ENCODE results near the gene CACNG1.

Gene CACNG1

DNA sequence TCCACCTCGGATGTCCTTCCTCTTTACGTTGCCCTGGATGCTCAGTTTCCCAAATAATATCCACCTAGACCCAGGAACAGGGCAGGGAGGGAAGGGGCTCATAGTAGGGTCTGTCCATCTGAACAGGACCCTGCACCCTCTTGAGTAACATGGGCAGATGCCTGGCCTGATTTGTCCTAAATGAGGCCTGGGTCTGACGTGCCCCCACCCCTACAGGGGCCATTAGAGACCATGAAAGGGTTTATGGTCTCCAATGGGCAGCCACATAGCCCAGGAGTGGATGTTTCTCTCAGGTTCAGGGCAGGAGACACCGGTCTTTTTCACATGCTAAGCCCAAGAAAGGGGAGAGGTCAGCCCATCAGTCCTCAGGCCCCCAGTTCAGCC, 6.8 kb downstream of the CACNG1 start:
- Histone ChIP-seq H3K36me3 (ENCODE audit: control insufficient read depth, insufficient read depth, low read length) (no peaks in the 10 kb centered on the region), H3K9me3 (ENCODE audit: control insufficient read depth, low read length) (peaks cover 4% of the 10 kb centered on the region), H3K27me3 (ENCODE audit: control insufficient read depth, insufficient read depth, low read length, poor library complexity, severe bottlenecking) (no peaks in the 10 kb centered on the region), H3K4me3 (ENCODE audit: insufficient read depth, low read depth, low read length) (no peak overlapping the region), H3K27ac (ENCODE audit: insufficient read depth, low read depth, low read length, poor library complexity, severe bottlenecking) (no peak overlapping the region), H3K4me1 (ENCODE audit: control insufficient read depth, insufficient read depth, low read length) (no peaks in the 10 kb centered on the region)
- WGBS, 2 experiments: 80 to 90% methylated on average over 4 of the region's 4 CpGs

DNA sequence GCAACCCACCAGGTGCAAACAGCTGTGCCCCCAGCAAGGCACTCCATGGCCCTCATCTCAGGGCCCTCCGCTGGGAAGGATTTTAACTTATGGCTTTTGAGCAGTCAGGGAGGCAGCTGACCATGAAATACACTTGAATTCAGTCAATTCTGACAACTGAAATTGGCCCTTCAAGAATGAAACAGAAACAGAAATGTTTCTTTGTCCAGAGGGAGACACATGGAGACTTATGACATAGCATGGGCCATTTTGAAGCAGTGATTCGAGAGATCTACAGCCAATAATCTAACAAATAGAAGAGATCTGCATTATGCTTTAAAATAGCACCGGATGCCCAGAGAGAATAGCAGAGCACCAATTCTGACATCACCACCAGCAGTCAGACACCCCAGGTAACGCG, 7.5 kb downstream of the CACNG1 start:
- peaks cover 4% of the 10 kb centered on the region for H3K9me3 ChIP-seq (ENCODE audit: control insufficient read depth, low read length)
- no peaks in the 10 kb centered on the region for H3K4me1 ChIP-seq (ENCODE audit: control insufficient read depth, insufficient read depth, low read length)
- no peaks in the 10 kb centered on the region for H3K36me3 ChIP-seq (ENCODE audit: control insufficient read depth, insufficient read depth, low read length)
- WGBS, 2 experiments: 84 to 94% methylated on average over 5 of the region's 5 CpGs
- H3K27me3 ChIP-seq (ENCODE audit: control insufficient read depth, insufficient read depth, low read length, poor library complexity, severe bottlenecking): no peaks in the 10 kb centered on the region
- H3K27ac ChIP-seq (ENCODE audit: insufficient read depth, low read depth, low read length, poor library complexity, severe bottlenecking): no peak overlapping the region
- H3K4me3 ChIP-seq (ENCODE audit: insufficient read depth, low read depth, low read length): no peak overlapping the region

DNA sequence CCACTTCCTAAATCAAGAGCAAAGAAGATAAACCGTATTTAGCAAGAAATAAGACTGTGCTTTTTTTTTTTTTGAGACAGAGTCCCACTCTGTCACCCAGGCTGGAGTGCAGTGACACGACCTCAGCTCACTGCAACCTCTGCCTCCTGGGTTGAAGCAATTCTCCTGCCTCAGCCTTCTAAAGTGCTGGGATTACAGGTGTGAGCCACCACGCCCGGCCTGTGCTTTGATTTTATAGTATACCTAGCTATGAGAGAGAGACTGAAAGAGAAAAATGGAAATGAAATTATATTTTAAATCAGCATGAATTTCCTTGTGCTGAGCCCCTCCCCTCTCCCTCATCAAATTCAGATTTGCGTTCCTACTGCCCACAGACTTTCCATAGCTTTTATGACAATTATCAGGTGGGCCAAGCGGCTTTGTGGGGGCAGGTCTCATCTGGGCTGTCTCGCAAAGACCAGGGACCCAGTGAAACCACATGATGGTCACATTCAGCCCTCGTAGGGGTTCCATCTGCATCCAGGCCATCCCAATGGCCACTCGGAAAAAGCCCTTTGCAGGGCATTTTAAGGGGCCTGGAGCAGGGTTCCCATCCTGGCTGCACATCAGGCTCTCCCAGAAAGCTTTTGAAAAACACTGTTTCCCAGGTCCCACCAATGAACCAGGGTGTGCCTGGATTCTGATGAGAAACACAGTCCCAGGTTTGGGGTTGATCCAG, 8.5 kb downstream of the CACNG1 start:
- H3K4me1 ChIP-seq (ENCODE audit: control insufficient read depth, insufficient read depth, low read length): no peaks in the 10 kb centered on the region
- H3K9me3 ChIP-seq (ENCODE audit: control insufficient read depth, low read length): peaks cover 4% of the 10 kb centered on the region
- H3K36me3 ChIP-seq (ENCODE audit: control insufficient read depth, insufficient read depth, low read length): no peaks in the 10 kb centered on the region
- no peak overlapping the region for H3K4me3 ChIP-seq (ENCODE audit: insufficient read depth, low read depth, low read length)
- H3K27ac ChIP-seq (ENCODE audit: insufficient read depth, low read depth, low read length, poor library complexity, severe bottlenecking): no peak overlapping the region
- no peaks in the 10 kb centered on the region for H3K27me3 ChIP-seq (ENCODE audit: control insufficient read depth, insufficient read depth, low read length, poor library complexity, severe bottlenecking)
- WGBS, 2 experiments: 89 to 92% methylated on average over 9 of the region's 9 CpGs

DNA sequence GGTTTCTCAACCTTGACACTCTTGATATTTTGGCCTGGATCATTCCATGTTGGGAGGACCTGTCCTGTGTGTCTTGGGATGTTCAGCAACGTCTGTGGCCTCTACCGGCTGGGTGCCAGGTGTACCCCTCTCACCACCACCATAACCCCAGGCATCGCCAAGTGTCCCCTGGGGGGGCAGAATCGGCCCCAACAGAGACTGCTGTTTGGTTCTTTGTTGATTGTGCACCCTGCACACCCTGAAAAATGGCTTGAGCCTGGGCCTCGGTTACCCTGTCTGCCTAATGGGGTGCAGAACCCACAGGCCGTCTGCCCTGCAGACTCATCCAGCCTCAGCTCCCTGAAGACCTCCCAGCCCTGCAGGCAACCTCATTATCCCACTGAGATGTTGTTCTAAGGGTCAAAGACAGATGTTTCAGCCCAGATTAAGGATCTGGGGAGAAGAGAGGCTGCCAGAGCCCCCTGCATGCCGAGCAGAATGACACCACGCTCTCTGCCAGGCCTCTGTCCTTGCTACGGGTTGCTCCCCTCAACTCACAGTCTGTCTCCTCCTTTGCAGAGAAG, 9.2 kb downstream of the CACNG1 start:
- no peaks in the 10 kb centered on the region for H3K4me1 ChIP-seq (ENCODE audit: control insufficient read depth, insufficient read depth, low read length)
- H3K27ac ChIP-seq (ENCODE audit: insufficient read depth, low read depth, low read length, poor library complexity, severe bottlenecking): no peak overlapping the region
- H3K9me3 ChIP-seq (ENCODE audit: control insufficient read depth, low read length): peaks cover 4% of the 10 kb centered on the region
- no peak overlapping the region for H3K4me3 ChIP-seq (ENCODE audit: insufficient read depth, low read depth, low read length)
- 82 to 92% methylated on average over 9 of the region's 9 CpGs for WGBS, 2 experiments
- H3K36me3 ChIP-seq (ENCODE audit: control insufficient read depth, insufficient read depth, low read length): no peaks in the 10 kb centered on the region
- H3K27me3 ChIP-seq (ENCODE audit: control insufficient read depth, insufficient read depth, low read length, poor library complexity, severe bottlenecking): no peaks in the 10 kb centered on the region

DNA sequence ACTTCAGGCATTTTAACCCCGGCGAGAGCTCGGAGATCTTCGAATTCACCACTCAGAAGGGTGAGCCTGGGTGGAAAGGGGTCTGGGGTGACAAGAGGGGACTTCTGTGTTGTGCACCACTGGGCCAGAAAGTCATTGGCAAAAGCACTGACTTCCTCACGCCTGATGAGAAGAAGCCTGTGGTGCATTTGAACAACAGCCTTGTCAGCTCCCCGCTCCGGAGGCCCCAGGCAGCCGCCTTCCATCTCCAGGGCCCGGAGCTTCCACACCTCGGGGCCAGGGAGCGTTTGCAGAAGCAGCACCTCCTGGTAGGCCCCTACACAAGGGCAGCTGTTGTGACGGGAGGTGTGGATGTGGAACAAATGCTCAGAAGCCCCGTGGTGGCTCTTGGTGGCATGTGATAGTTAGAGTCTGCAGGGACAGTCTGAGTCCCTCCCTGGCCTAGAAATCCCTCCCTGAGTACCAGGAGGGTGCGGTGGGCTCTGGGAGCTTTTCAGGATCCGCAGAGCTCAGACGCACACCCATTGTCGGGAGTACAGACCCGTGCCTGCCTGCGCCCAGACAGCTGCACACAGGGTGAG, 9.7 kb downstream of the CACNG1 start:
- Histone ChIP-seq H3K4me3 (ENCODE audit: insufficient read depth, low read depth, low read length) (no peak overlapping the region), H3K4me1 (ENCODE audit: control insufficient read depth, insufficient read depth, low read length) (no peaks in the 10 kb centered on the region), H3K27ac (ENCODE audit: insufficient read depth, low read depth, low read length, poor library complexity, severe bottlenecking) (no peak overlapping the region), H3K27me3 (ENCODE audit: control insufficient read depth, insufficient read depth, low read length, poor library complexity, severe bottlenecking) (no peaks in the 10 kb centered on the region), H3K36me3 (ENCODE audit: control insufficient read depth, insufficient read depth, low read length) (no peaks in the 10 kb centered on the region), H3K9me3 (ENCODE audit: control insufficient read depth, low read length) (no peaks in the 10 kb centered on the region)
- WGBS, 2 experiments: 88 to 93% methylated on average over 19 of the region's 19 CpGs

DNA sequence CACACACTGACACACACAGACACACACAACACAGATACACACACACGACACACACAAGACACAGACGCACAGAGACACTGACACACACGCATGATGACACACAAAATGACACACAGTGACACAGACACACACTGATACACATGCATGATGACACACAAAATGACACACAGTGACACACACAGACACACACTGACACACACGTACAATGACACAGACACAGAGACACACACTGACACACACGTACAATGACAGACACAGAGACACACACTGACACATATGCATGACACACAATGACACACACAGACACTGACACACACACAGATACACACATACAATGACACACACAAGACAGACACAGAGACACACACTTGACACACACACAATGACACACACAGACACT, 10.3 kb downstream of the CACNG1 start:
- Histone ChIP-seq H3K4me1 (ENCODE audit: control insufficient read depth, insufficient read depth, low read length) (no peaks in the 10 kb centered on the region), H3K36me3 (ENCODE audit: control insufficient read depth, insufficient read depth, low read length) (no peaks in the 10 kb centered on the region), H3K27ac (ENCODE audit: insufficient read depth, low read depth, low read length, poor library complexity, severe bottlenecking) (no peak overlapping the region), H3K27me3 (ENCODE audit: control insufficient read depth, insufficient read depth, low read length, poor library complexity, severe bottlenecking) (no peaks in the 10 kb centered on the region), H3K4me3 (ENCODE audit: insufficient read depth, low read depth, low read length) (no peak overlapping the region), H3K9me3 (ENCODE audit: control insufficient read depth, low read length) (no peaks in the 10 kb centered on the region)
- 70 to 73% methylated on average over 5 of the region's 5 CpGs for whole genome bisulfite sequencing, 2 experiments

DNA sequence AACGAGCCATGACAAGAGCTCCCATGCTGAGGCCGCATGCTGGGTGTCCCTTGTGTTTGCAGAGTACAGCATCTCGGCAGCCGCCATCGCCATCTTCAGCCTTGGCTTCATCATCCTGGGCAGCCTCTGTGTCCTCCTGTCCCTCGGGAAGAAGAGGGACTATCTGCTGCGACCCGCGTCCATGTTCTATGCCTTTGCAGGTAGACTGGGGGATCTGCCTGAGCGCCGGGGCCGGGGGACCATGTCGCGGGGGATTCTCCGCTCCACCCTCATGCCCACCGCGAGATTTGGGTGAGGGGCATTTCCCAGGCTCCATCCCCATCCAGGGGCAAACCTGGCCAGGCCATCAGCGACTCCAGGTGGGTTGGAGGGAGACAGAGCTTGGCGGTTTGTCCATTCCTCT, 10.7 kb downstream of the CACNG1 start:
- no peaks in the 10 kb centered on the region for H3K9me3 ChIP-seq (ENCODE audit: control insufficient read depth, low read length)
- H3K27me3 ChIP-seq (ENCODE audit: control insufficient read depth, insufficient read depth, low read length, poor library complexity, severe bottlenecking): no peaks in the 10 kb centered on the region
- H3K4me3 ChIP-seq (ENCODE audit: insufficient read depth, low read depth, low read length): no peak overlapping the region
- H3K4me1 ChIP-seq (ENCODE audit: control insufficient read depth, insufficient read depth, low read length): no peaks in the 10 kb centered on the region
- no peak overlapping the region for H3K27ac ChIP-seq (ENCODE audit: insufficient read depth, low read depth, low read length, poor library complexity, severe bottlenecking)
- H3K36me3 ChIP-seq (ENCODE audit: control insufficient read depth, insufficient read depth, low read length): no peaks in the 10 kb centered on the region
- 94 to 96% methylated on average over 19 of the region's 19 CpGs for WGBS, 2 experiments

DNA sequence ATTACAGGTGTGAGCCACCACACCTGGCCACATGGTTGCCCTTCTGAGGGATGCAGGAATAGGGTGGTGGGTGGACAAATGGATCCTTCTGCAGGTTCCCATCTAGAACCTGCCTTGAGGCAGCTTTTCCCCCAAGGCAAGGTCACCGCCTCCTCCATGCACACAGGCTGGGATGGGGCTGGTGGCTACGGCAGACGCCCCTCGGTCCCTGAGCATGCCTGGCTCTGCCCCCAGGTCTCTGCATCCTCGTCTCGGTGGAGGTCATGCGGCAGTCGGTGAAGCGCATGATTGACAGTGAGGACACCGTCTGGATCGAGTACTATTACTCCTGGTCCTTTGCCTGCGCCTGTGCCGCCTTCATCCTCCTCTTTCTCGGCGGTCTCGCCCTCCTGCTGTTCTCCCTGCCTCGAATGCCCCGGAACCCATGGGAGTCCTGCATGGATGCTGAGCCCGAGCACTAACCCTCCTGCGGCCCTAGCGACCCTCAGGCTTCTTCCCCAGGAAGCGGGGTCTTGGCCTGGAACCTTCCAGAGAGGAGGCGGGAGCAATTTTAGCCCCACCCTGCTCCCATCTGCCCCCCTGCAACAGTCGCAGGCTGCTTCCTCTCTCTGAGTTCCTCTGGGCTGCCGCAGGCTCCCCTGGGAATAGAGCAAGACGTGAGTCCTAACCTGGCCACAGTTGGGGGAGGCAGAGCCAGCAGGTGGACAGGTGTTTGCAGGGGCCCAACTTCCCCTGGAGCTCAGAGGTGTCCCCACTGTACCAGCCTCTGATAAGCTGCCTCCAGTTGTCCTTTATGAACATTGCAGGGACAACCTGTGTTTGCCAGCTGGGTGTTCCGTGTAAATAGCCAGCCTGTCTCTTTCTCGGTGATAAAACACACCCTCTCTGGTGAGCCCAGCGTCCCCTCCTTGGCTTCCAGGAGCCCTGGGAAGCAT, 11.7 kb downstream of the CACNG1 start:
- Histone ChIP-seq H3K4me1 (ENCODE audit: control insufficient read depth, insufficient read depth, low read length) (no peaks in the 10 kb centered on the region), H3K9me3 (ENCODE audit: control insufficient read depth, low read length) (no peaks in the 10 kb centered on the region), H3K4me3 (ENCODE audit: insufficient read depth, low read depth, low read length) (no peak overlapping the region), H3K36me3 (ENCODE audit: control insufficient read depth, insufficient read depth, low read length) (no peaks in the 10 kb centered on the region), H3K27ac (ENCODE audit: insufficient read depth, low read depth, low read length, poor library complexity, severe bottlenecking) (no peak overlapping the region), H3K27me3 (ENCODE audit: control insufficient read depth, insufficient read depth, low read length, poor library complexity, severe bottlenecking) (no peaks in the 10 kb centered on the region)
- 91 to 92% methylated on average over 29 of the region's 29 CpGs for WGBS, 2 experiments

DNA sequence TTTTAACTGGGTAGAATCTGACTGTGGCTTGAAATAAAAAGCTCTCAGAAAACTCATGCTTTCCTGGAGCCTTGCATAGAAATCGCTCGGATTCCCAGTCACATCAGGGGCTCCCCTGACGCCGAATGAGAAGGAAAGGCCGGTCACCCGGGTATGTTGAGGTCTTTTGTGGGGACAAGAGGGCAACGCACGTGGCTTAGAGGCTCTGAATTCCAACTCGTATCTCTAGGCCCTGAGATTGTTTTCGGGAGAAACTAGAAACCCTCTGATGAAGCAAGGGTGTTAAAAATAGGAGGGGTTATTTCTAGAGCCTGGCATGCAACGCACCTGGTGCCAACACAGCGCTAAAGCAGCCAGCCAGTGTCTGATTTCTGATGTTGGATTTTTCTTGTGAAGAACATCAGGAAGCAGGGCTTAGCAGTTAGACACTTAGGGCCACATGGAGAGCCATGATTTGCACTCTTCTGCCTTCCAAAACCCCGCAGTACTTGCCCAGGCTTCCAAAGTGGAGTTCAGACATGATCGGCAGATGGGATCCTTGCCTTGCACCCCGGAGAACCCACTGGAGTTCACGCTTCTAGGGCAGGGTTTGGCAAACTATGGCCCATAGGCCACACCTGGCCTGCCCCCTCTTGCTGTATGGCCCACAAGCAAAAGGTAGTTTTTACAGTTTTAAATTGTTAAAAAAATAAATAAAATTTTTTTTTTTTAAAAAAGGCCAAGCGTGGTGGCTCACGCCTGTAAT, 12.6 kb downstream of the CACNG1 start:
- H3K27me3 ChIP-seq (ENCODE audit: control insufficient read depth, insufficient read depth, low read length, poor library complexity, severe bottlenecking): no peaks in the 10 kb centered on the region
- no peaks in the 10 kb centered on the region for H3K9me3 ChIP-seq (ENCODE audit: control insufficient read depth, low read length)
- 91 to 92% methylated on average over 18 of the region's 18 CpGs for WGBS, 2 experiments
- H3K4me3 ChIP-seq (ENCODE audit: insufficient read depth, low read depth, low read length): no peak overlapping the region
- no peaks in the 10 kb centered on the region for H3K4me1 ChIP-seq (ENCODE audit: control insufficient read depth, insufficient read depth, low read length)
- H3K36me3 ChIP-seq (ENCODE audit: control insufficient read depth, insufficient read depth, low read length): no peaks in the 10 kb centered on the region
- H3K27ac ChIP-seq (ENCODE audit: insufficient read depth, low read depth, low read length, poor library complexity, severe bottlenecking): no peak overlapping the region

All from ectodermal cell (in vitro differentiated cells).